HUES48 (cell line): Measurements from ENCODE around the gene ATF6.

Source experiments
- H3K27ac ChIP-seq: one replicate; pipeline ENCODE4 v1.7.0; 2013; ENCODE audit warnings: low read depth, low read length, inconsistent platforms
- H3K27me3 ChIP-seq: 2 replicates; pipeline ENCODE4 v1.6.1; 2013; ENCODE audit warnings: mild to moderate bottlenecking, low read length; ENCODE audit not compliant: control insufficient read depth, insufficient read depth
- H3K36me3 ChIP-seq: 2 replicates; pipeline ENCODE4 v1.6.1; 2013; ENCODE audit warnings: low read length; ENCODE audit not compliant: control insufficient read depth, insufficient read depth
- H3K4me1 ChIP-seq: 2 replicates; pipeline ENCODE4 v1.6.1; 2013; ENCODE audit warnings: mild to moderate bottlenecking, low read length; ENCODE audit not compliant: control insufficient read depth, insufficient read depth
- H3K4me3 ChIP-seq: 2 replicates; pipeline ENCODE4 v1.5.1; 2013; ENCODE audit warnings: mild to moderate bottlenecking, low read depth, low read length
- H3K9ac ChIP-seq: 2 replicates; pipeline ENCODE4 v1.6.1; 2013; ENCODE audit warnings: mild to moderate bottlenecking, low read depth, low read length, moderate library complexity
- H3K9me3 ChIP-seq: 2 replicates; pipeline ENCODE4 v1.6.1; 2013; ENCODE audit warnings: low read length; ENCODE audit not compliant: control insufficient read depth, insufficient read depth

Gene ATF6

DNA sequence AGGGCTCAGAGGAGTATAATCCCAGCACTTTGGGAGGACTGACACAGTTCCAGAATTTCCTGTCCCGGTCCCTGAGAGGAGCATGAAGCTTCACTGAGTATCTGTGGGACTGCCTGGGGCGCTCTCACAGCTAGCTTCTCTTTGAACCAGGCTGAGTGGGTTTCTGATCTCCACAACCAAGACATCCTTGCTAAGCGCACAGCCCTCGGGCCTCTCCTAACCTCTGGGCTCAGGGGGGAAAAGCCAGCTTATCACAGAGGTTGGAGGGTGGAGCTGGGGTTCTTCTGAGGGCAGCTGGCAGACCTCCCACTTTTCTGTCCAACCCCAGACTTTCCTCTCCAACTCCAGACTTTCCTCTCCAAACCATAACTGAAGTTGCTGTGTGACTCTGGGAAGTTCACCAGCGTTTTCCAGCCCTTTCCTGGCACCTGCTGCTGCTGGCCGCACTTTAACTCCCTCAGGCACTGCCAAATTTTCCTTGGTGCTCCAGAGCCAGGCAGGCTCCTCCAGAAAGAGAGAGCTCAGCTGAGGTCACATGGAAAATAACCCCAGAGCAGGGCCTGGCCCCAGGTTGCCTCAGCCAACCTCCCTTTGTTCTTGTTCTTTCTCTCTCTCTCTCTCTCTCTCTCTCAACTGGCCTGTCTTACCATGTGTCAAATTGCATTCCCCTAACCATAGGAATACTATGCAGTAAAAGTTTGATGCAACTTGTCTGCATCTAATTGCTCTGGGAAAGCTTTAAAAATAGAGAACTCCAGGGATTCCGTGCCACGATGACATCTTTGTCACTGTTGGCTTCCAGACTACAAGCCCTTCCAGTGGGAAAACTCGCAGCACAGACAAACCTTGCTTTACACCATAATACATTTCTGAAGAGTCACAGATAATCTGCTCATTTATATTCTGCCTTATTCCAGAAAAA is 208.1 kb downstream of the ATF6 start:
- Histone ChIP-seq H3K9me3 (no peaks in the 10 kb centered on the region), H3K9ac (no peak overlapping the region), H3K27ac (no peak overlapping the region), H3K27me3 (no peaks in the 10 kb centered on the region), H3K4me3 (no peak overlapping the region), H3K36me3 (no peaks in the 10 kb centered on the region), H3K4me1 (no peaks in the 10 kb centered on the region)

DNA sequence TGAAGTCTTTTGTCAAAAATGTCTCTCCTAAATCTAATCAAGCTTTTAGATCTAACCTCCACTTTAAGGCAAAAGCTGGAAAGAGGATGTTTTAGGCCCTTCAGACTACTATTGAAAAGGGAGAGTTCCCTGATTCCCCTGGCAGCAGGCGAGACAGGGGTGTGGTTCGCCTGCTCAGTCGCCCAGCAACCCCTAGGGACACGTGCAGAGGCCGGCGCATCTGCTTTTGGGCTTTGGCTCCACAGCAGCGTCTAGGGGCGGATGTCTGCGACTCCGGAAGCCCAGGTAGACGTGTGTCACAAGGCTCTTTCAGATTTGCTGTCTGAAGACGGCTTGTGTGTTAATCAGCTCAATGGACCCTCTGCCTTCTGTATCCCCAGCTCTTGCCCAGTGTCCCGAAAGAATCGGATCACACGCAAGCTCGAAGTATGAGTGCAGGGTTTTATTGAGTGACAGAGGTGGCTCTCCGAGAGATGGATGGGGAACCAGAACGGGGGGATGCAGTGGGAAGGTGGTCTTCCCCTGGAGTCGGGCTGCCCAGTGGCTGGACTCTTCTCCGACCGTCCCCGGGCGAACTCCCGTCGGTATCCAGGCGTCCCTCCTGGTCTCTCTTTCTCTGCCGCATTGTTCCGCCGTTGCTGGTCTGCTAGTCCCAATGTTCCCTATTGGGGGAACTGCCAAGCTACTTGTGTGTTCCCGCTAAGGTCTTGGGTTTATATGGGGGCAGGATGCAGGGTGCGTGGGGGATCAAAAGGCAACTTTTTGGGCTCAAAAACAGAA is 212.1 kb downstream of the ATF6 start:
- H3K9ac ChIP-seq = no peak overlapping the region
- no peaks in the 10 kb centered on the region for H3K4me1 ChIP-seq
- H3K36me3 ChIP-seq = no peaks in the 10 kb centered on the region
- no peak overlapping the region for H3K27ac ChIP-seq
- H3K27me3 ChIP-seq = no peaks in the 10 kb centered on the region
- H3K4me3 ChIP-seq = no peak overlapping the region
- H3K9me3 ChIP-seq = no peaks in the 10 kb centered on the region

DNA sequence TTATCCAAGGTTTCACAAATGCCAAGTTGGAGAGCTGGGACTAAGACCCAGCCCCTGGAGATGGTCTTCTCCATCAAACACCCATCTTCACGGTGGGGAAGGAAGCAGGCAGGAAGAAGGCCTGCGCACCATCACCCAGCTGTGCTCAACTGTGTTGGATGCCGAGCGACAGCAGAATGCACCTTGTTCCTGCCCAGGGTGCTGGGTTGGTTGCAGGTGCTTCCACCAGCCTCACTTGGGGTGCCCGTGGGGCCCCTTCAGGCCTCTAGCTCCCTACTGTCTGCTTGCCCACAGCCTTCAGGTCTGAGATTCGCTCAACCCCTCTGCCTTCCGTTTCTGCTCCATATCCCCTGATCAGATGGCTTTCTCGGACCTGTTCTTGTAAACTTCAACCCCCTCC is 215.0 kb downstream of the ATF6 start:
- no peaks in the 10 kb centered on the region for H3K4me1 ChIP-seq
- no peak overlapping the region for H3K4me3 ChIP-seq
- no peaks in the 10 kb centered on the region for H3K36me3 ChIP-seq
- H3K9me3 ChIP-seq = no peaks in the 10 kb centered on the region
- H3K9ac ChIP-seq = no peak overlapping the region
- no peak overlapping the region for H3K27ac ChIP-seq
- no peaks in the 10 kb centered on the region for H3K27me3 ChIP-seq

- Histone ChIP-seq H3K4me3 (no peak overlapping the region), H3K27me3 (no peaks in the 10 kb centered on the region), H3K27ac (no peak overlapping the region), H3K9ac (no peak overlapping the region), H3K36me3 (no peaks in the 10 kb centered on the region), H3K9me3 (no peaks in the 10 kb centered on the region), H3K4me1 (no peaks in the 10 kb centered on the region)
Observed at GRCh38 chr1:161981735-161982506, 215.8 kb downstream of the ATF6 start.

GRCh38 chr1:161982507-161982895 is 216.4 kb downstream of the ATF6 start:
- Histone ChIP-seq H3K9ac (no peak overlapping the region), H3K36me3 (no peaks in the 10 kb centered on the region), H3K9me3 (0 out of 2 replicates have a peak, but pooled peaks cover 4% of the 10 kb centered on the region), H3K27ac (no peak overlapping the region), H3K27me3 (no peaks in the 10 kb centered on the region), H3K4me1 (no peaks in the 10 kb centered on the region), H3K4me3 (no peak overlapping the region)

DNA sequence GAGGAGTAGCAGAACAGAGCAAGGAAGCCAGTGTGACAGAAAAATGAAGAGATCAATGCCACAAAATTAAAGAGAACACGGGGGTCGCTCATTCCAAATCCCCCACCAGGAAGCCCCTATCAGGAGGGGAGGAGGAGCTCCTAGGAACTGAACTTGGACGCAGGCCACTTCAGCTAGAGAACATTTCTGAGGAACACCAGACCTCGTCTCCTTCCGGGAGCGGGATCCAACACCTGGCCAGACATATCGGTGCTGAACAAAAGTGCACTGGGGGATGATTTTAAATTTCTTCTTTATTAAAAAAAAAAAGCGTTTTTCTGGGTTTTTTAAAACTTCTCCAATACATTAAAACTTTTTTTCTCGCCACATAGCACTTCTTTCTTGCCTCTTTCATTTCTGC is 216.8 kb downstream of the ATF6 start:
- no peaks in the 10 kb centered on the region for H3K4me1 ChIP-seq
- H3K27ac ChIP-seq = no peak overlapping the region
- no peaks in the 10 kb centered on the region for H3K36me3 ChIP-seq
- H3K27me3 ChIP-seq = no peaks in the 10 kb centered on the region
- no peak overlapping the region for H3K4me3 ChIP-seq
- 0 out of 2 replicates have a peak, but pooled peaks cover 4% of the 10 kb centered on the region for H3K9me3 ChIP-seq
- no peak overlapping the region for H3K9ac ChIP-seq

DNA sequence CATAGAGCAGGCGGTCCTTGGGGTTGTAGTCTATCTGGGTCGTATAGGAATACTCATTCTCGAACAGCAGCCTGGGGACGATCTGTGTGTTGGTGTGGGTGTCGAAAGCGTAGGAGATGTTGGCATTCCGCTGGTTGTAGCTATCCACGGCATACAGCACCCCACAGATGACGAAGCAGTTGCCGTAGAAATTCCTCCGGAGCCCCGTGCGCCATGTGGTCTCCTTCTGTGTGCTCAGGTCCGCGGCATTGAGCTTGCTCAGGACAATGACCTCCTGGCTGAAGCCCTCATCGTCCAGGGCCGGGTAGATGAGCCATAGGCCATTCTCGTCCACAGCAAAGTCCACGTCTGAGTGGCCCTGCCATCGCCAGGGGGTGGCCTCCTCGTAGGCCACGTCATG is 217.6 kb downstream of the ATF6 start:
- H3K4me3 ChIP-seq = no peak overlapping the region
- no peaks in the 10 kb centered on the region for H3K4me1 ChIP-seq
- no peaks in the 10 kb centered on the region for H3K27me3 ChIP-seq
- H3K9me3 ChIP-seq = 0 out of 2 replicates have a peak, but pooled peaks cover 4% of the 10 kb centered on the region
- no peak overlapping the region for H3K9ac ChIP-seq
- H3K27ac ChIP-seq = no peak overlapping the region
- no peaks in the 10 kb centered on the region for H3K36me3 ChIP-seq

DNA sequence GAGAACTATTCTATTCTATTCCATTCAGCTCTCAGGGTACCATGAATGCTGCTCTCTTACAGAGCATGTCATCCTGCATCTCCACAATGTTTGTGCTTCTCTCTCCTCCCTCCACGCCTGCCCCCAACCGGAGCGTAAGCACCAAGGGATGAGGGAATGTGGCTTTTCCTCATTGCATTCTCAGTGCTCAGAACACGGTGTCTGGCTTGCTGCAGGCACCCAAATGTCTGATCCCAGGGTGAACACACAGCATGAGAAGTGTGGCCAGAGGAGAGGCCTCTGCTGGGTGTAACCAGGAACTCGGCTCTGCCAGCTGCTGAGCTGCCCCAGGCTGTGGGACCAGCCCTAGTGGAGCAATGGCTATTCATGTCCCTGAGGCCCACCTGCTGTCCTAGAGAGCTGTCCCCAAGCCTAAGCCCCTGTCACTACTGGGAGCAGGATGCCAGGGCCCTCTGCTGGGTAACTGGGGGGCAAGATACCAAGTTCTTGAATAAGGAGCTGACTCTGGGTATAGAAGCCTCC is 219.2 kb downstream of the ATF6 start:
- no peak overlapping the region for H3K27ac ChIP-seq
- H3K4me3 ChIP-seq = no peak overlapping the region
- no peaks in the 10 kb centered on the region for H3K36me3 ChIP-seq
- H3K27me3 ChIP-seq = no peaks in the 10 kb centered on the region
- H3K9ac ChIP-seq = no peak overlapping the region
- H3K4me1 ChIP-seq = no peaks in the 10 kb centered on the region
- H3K9me3 ChIP-seq = 0 out of 2 replicates have a peak, but pooled peaks cover 4% of the 10 kb centered on the region

DNA sequence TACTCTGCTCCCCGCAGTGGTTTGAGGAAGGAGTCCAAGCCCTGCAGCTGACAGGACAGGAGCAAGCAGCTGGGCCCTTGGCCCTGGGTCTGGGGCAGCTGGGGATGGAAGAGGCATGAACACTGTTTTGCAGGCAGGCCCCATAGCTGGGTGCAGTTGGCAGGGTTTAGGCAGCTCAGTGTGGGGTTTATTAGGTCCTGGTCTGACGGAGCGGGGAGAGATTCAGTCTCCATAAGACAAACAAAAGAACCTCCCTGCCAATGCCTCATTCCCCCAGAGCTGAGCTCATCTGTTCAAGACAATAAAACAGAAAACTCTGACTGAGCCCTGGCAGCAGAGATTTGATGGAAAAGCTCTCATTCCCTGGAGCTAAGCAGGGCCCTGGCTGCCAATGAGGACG is 220.2 kb downstream of the ATF6 start:
- H3K4me1 ChIP-seq = no peaks in the 10 kb centered on the region
- H3K4me3 ChIP-seq = no peak overlapping the region
- no peak overlapping the region for H3K27ac ChIP-seq
- H3K27me3 ChIP-seq = no peaks in the 10 kb centered on the region
- H3K36me3 ChIP-seq = no peaks in the 10 kb centered on the region
- 0 out of 2 replicates have a peak, but pooled peaks cover 4% of the 10 kb centered on the region for H3K9me3 ChIP-seq
- H3K9ac ChIP-seq = no peak overlapping the region

DNA sequence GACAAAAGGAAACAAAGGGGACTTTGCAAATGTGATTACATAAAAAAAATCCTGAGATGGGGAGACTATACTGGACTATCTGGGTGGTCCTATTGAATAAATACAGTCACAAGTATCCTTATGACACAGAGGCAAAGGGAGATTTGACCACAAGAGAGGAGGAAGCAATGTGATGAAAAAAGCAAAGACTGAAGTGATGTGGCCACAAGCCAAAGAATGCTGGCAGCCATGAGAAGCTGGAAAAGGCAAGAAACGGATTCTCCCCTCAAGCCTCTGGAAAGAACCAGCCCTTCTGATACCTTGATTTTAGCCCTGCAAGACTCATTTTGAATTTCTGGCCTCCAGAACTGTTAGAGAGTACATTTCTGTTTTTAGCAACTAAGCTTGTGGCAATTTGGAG is 221.2 kb downstream of the ATF6 start:
- H3K27me3 ChIP-seq = no peaks in the 10 kb centered on the region
- no peaks in the 10 kb centered on the region for H3K36me3 ChIP-seq
- no peak overlapping the region for H3K9ac ChIP-seq
- no peak overlapping the region for H3K27ac ChIP-seq
- no peaks in the 10 kb centered on the region for H3K4me1 ChIP-seq
- 0 out of 2 replicates have a peak, but pooled peaks cover 4% of the 10 kb centered on the region for H3K9me3 ChIP-seq
- no peak overlapping the region for H3K4me3 ChIP-seq
